Activated gamma-delta T cell treated with Interleukin-2 at 50 U/mL for 16 hours (primary cell): ENCODE measurements around the gene IL34.

Experiments
- DNase-seq: peaks from one replicate; pipeline ENCODE4 v3.0.0-alpha.2; 2020

Gene IL34

DNA sequence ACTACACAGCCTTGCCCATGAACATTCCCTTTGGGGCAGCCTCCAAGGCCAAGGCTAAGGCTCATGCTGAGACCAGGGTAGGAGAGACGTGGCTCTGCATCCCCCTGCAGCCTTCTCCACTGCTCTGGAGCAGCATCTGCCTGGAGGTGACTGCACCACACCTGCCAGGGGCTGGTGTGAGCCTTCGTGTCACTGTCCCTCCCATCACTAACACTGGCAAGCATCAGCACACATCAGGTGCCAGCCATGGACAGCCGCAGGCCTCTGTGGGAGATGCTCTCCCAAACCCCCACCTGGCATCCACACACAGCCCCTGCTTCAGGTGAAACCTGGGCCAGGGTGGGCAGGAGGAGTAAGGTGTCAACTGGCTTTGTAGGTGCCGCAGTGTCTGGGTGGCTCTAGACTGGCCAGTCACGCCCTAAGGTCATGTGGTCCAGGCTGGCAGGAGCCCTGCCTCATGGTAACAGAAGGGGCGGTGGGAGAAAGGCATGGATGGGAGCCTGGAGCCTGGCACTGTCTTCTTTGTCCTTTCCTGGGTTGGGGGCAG is 57.5 kb downstream of the IL34 start:
- DNase-seq, result no peak

DNA sequence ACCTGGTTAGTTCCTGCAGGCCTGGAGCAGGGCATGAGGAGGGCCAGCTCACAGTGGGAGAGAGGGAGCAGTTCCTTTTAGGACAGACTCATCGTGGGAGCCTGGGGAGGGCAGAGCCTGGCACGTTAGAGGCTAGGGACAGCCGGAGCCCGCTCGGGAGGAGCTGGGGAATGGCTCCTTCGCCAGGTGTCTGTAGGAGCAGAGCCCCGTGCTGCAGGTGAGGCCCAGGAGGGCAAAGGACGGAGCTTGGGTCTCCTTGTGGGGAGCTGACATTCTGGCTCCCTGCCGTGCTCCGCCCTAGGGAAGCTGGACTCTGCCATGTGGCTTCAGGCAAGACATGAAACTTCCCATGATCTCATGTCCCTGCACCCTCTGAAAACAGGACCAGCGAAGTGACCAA is 58.2 kb downstream of the IL34 start:
- DNase-seq, result no peak

DNA sequence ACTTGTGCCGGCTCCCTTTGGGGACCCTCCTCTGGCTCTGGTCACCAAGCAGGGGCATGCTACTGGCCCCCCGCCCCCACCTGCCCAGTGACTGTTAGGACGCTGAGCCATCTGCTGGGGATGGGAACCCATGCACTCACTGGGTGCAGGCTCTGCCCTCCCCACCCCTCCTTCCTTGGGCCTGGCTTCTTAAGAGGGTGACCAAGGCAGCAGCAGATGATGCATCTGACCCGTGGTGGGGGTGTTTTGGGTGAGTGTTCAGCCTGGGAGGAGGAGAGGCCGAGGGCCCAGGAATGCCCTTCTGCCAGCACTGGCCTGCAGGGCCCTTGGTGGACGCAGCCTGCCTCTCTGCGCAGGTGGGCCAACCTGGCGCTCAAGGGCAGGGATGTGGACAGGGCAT is 58.7 kb downstream of the IL34 start:
- no peak for DNase-seq

GRCh38 chr16:70706948-70707465 is 60.6 kb downstream of the IL34 start:
- DNase-seq, result no peak

GRCh38 chr16:70708366-70709246 is 62.2 kb downstream of the IL34 start:
- no peak for DNase-seq

DNA sequence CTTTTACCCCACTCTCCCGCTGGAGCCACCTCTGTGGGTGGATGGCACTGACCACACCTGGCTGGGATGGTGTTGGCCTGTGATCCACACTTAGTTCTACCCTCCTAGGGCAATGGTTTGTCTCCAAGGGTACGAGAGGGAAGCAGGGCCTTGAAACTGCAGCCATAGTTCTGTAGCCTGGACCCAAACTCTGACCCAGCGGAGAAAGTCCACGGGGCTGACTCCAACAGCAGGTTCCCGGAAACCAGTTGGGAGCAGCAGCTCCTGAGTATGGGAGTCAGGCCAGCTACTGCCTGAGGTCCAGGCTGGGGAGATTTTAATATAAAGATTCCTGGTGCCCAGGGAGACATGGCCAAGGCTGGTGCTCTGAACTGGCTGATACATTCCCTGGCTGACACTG is 63.1 kb downstream of the IL34 start:
- no peak for DNase-seq

DNA sequence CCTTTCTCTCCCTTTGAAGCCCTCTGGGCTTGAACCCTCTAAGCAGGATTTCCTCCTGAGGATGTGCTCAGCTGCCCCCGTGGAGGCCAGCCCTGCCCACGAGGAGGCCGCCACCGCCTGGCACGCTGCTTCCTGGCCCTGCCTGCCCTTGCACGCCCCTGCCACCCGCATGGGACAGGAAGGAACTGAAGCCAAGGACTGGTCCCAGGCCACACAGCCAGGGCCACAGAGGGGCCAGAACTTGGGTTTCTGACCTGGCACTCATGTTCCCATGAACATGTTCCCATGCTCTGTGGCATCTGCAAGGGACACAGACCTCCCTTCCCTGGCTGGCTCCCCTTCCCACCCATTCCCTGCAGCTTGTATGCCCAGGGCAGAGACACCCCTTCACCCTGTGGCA is 63.6 kb downstream of the IL34 start:
- no peak for DNase-seq
